GM21526 (cell line): ENCODE data around the gene GTF2E1.
"Not testable (repeated sequence)": the region's sequence is repeated elsewhere in the genome, so short reads cannot be mapped to it uniquely, and the experiment has no call there.

Experiments
- ATAC-seq: cut with Tn5 transposase; IDR thresholded peaks from one replicate; pipeline ENCODE4 v1.9.1; 2021; ENCODE audit warnings: moderate library complexity; ENCODE audit not compliant: unreplicated experiment, low FRiP score

Gene GTF2E1

GRCh38 chr3:120752865-120753264 is 10.3 kb downstream of the GTF2E1 start:
- ATAC-seq, result no peak

- ATAC-seq, result no peak
Measured at GRCh38 chr3:120753810-120754209, 11.3 kb downstream of the GTF2E1 start.

GRCh38 chr3:120756061-120756460 is 13.5 kb downstream of the GTF2E1 start:
- ATAC-seq, result no peak

GRCh38 chr3:120758551-120758950 is 16.0 kb downstream of the GTF2E1 start:
- ATAC-seq, result not testable (repeated sequence)

GRCh38 chr3:120762615-120763014 is 20.1 kb downstream of the GTF2E1 start:
- no peak for ATAC-seq

GRCh38 chr3:120763601-120764000 is 21.1 kb downstream of the GTF2E1 start:
- ATAC-seq, result peak; percentile 66

- ATAC-seq, result no peak
Measured at GRCh38 chr3:120764206-120764605, 21.7 kb downstream of the GTF2E1 start.

GRCh38 chr3:120765830-120766493 is 23.4 kb downstream of the GTF2E1 start:
- ATAC-seq, result peak; percentile 57

- ATAC-seq, result no peak
Measured at GRCh38 chr3:120766576-120766975, 24.0 kb downstream of the GTF2E1 start.

- ATAC-seq, result no peak
Measured at GRCh38 chr3:120767106-120767505, 24.6 kb downstream of the GTF2E1 start.

- ATAC-seq, result no peak
Measured at GRCh38 chr3:120769436-120769835, 26.9 kb downstream of the GTF2E1 start.

- ATAC-seq, result no peak
Measured at GRCh38 chr3:120770891-120771290, 28.3 kb downstream of the GTF2E1 start.

- ATAC-seq, result no peak
Measured at GRCh38 chr3:120772081-120772480, 29.5 kb downstream of the GTF2E1 start.

- no peak for ATAC-seq
Measured at GRCh38 chr3:120773932-120774331, 31.4 kb downstream of the GTF2E1 start.

GRCh38 chr3:120775411-120775810 is 32.9 kb downstream of the GTF2E1 start:
- no peak for ATAC-seq

- ATAC-seq, result no peak
Measured at GRCh38 chr3:120778776-120779175, 36.2 kb downstream of the GTF2E1 start.

GRCh38 chr3:120780977-120781376 is 38.4 kb downstream of the GTF2E1 start:
- peak; percentile 93 for ATAC-seq

- ATAC-seq, result peak; percentile 66
Measured at GRCh38 chr3:120785832-120786231, 43.3 kb downstream of the GTF2E1 start.

GRCh38 chr3:120791010-120791409 is 48.5 kb downstream of the GTF2E1 start:
- no peak for ATAC-seq

GRCh38 chr3:120791913-120792312 is 49.4 kb downstream of the GTF2E1 start:
- ATAC-seq, result no peak

GRCh38 chr3:120793601-120794000 is 51.1 kb downstream of the GTF2E1 start:
- ATAC-seq, result no peak

GRCh38 chr3:120795017-120795648 is 52.6 kb downstream of the GTF2E1 start:
- ATAC-seq, result peak; percentile 91
